GM11168 (cell line): ENCODE measurements around the gene WBP1L.
"Not testable (repeated sequence)": the region's sequence is repeated elsewhere in the genome, so short reads cannot be mapped to it uniquely, and the experiment has no call there.

Experiments
- in situ Hi-C: fragments of 300-500 bp; cut with MboI; formaldehyde crosslinking; loops from one replicate; pipeline ENCODE4 v1.12.0; 2022; ENCODE audit warnings: low sequenced_read_pairs; ENCODE audit not compliant: unreplicated experiment

Gene WBP1L

GRCh38 chr10:102743588-102744373 is at the start of gene WBP1L:
WBP1L (plus strand) TSS chr10:102743948; CDS start chr10:102744054, 106 bp downstream.
- in situ Hi-C loops: no loop called here

DNA sequence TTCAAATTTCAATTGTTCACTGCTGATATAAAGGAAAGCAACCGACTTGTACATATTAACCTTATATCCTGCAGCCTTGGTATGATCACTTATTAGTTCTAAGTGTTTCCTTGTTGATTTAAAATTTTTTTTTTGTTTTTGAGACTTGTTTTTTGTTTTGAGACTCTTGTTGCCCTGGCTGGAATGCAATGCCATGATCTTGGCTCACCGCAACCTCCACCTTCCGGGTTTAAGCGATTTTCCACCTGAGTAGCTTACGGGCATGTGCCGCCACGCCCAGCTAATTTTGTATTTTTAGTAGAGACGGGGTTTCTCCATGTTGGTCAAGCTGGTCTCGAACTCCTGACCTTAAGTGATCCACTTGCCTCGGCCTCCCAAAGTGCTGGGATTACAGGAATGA is 48.3 kb upstream of the WBP1L start:
- in situ Hi-C loops: not testable (repeated sequence)

DNA sequence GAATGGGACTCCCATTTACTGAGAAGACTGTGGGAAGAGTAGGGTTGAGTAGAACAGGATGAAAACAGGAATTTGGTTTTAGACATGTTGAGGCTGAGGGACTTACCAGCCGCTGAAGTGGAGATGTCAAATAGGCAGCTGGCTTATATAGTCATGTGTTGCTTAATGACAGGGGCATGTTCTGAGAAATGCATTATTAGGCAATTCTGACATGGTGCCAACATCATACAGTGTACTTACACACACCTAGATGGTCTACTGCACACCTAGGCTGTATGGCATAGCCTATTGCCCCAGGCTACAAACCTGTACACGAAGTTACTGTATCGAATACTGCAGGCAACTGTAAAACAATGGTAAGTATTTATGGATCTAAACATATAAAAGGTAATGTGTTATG is 47.0 kb upstream of the WBP1L start:
- in situ Hi-C loops: no loop called here

DNA sequence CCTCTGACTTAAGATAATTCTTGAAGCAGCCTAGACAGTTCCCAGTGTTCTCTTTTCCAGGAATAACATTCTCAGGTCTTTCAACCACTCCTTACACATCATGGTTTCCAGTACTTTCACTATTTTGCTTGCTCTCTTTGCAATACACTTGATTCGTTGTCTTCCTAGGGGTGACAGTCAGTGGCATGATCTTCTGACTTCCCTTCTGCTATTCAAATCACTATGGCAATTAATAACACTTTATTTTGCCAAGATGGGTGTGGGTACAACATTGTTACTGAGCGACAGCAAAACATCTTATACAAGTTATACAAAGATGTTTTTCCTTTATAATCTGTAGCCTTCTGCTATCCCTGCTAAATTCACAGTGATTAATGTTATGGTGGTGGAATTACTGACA is 44.9 kb upstream of the WBP1L start:
- in situ Hi-C loops: no loop called here

DNA sequence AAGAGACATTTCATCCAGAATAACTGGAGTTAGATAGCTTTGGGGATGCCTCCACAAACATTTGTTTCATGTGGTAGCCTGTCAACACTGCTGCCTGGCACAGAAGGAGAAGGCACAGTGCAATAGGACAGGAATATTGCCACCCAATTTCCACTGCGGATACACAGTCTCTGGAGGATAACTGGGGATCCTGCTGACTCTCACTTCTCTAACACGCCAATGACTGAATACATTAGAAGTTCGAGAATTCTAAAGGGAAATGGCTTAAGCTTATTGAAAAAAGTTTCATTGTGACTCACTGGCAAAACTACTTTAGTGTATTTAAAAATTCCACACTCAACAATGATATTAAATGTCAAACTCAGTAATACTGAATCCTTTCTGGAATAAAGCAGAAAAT is 42.5 kb upstream of the WBP1L start:
- in situ Hi-C loops: no loop called here

DNA sequence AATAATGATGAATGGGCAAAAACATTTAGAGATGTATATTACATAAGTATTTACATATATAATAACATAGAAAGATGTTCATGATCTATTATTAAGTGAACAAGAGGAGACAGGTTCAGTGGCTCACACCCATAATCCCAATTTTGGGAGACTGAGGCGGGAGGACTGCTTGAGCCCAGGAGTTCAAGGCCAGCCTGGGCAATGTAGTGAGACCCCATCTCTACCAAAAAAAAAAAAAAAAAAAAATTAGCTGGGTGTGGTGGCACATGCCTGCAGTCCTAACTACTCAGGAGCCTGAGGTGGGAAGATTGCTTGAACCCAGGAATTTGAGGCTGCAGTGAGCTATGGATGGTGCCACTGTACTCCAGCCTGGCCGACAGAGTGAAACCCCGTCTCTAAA is 42.0 kb upstream of the WBP1L start:
- in situ Hi-C loops: no loop called here

GRCh38 chr10:102702742-102703141 is 41.0 kb upstream of the WBP1L start:
- in situ Hi-C loops: no loop called here

DNA sequence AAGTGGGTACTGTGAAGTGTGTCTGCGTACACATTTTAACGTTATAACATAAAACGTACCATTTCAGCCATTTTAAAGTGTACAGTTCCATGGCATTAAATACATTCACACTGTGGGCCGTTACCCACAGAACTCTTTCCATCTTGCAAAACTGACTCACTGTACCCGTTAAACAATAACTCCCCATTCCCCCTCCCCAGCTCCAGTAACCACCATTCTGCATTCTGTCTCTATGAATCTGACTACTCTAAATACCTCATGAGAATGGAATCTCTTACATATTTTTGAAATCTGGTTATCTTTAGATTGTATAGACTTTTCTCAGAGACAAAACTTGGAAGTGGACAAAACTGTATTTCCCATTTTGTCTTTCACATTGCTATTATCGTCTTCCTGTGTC is 38.8 kb upstream of the WBP1L start:
- in situ Hi-C loops: no loop called here

- in situ Hi-C loops: no loop called here
Measured at GRCh38 chr10:102705531-102705930, 38.2 kb upstream of the WBP1L start.

GRCh38 chr10:102710609-102711008 is 33.1 kb upstream of the WBP1L start:
- in situ Hi-C loops: no loop called here

GRCh38 chr10:102712089-102712488 is 31.7 kb upstream of the WBP1L start:
- in situ Hi-C loops: no loop called here

GRCh38 chr10:102712843-102713538 is 30.8 kb upstream of the WBP1L start:
- in situ Hi-C loops: no loop called here

DNA sequence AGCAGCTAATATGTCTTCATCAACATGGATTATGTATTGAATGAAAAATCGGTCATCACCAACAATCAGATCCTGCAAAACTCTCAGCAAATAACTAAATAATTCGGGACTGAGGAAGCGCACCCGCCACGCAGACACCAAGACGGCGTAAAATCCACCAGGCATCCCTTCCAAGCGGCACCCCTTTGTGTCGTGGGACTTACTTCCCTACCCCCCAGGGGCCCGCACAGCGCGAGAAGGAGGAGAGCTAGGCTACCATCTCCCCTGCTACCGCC is 30.3 kb upstream of the WBP1L start:
- in situ Hi-C loops: no loop called here

- in situ Hi-C loops: no loop called here
Measured at GRCh38 chr10:102713814-102714620, 29.7 kb upstream of the WBP1L start, which contains the start of gene ARL3. ARL3 (minus strand) TSS chr10:102714397; CDS start chr10:102714275, 122 bp downstream.

DNA sequence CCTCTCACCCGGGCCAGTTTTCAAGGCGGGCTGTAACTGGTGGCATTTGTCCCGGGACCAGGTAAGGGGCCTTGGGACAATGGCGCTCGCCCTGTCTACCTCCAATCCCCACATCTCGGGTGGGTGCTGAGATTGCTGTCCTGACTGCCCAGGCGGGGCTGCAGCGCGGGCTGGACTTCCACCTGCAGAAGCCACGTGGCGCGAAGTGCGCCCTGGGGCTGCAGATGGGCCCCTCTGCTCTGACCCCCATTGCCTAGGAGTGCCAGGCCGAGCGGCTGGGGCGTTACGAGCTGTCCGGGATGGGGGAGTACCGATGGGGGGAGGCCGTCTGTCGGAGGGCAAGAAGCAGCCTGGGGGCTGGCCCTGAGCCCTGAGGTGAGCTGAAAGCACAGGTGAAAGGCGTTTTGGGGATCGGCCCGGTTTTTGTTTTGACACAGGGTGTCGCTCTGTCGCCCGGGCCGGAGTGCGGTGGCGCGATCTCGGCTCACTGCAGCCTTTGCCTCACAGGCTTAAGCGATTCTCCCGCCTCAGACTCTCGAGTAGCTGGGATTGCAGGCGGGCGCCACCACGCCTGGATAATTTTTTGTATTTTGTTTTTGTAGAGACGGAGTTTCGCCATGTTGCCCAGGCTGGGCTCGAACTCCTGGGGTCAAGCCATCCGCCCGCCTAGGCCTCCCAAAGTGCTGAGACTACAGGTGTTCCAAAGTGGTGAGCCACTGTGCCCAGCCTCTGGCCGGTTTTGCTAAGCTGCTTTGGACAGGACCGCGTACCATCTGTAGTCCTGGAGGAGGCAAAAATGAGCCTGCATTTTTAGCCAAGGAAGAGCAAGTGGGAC is 28.9 kb upstream of the WBP1L start, which contains the start of gene SFXN2:
SFXN2 (plus strand) TSS at position 16 of the 835 bp plus-strand sequence. CDS start 12,001 bp downstream, outside the sequence.
- in situ Hi-C loops: no loop called here

- in situ Hi-C loops: no loop called here
Measured at GRCh38 chr10:102715880-102716279, 27.9 kb upstream of the WBP1L start.

GRCh38 chr10:102716900-102717565 is 26.7 kb upstream of the WBP1L start:
- in situ Hi-C loops: not testable (repeated sequence)

DNA sequence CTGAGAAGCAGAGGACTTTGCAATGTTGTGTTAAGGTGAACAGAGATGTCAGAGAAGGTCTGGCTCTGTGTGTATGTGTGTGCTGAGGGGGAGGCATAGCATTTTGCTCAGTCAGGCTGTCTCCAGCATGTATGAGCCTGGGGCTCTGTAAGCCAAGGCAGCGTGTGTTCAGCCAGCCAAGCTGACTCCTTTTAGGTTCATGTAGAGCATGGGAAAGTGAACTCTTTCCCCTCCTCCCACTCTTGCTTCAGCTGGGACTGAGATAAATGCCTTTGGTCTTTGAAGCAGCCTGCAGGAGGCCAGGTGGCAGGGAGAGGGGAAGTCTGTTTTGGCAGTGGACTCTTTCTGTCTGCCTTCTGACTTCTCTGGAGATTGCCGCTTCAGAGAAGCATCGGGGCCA is 25.5 kb upstream of the WBP1L start:
- in situ Hi-C loops: no loop called here

DNA sequence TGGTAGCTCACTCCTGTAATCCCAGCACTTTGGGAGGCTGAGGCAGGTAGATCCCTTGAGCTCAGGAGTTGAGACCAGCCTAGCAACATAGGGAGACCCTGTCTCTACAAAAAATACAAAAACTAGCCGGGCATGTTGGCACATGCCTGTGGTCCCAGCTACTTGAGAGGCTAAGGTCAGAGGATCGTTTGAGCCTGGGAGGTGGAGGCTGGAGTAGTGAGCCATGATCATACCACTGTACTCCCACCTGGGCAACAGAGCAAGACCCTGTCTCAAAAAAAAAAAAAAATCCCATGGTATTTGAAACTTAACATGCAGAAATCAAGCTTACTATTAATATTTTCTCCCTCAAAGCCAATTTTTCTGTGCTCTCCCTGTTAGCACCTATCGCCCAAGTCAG is 23.4 kb upstream of the WBP1L start:
- in situ Hi-C loops: no loop called here
